GM18519 (cell line): Measurements from ENCODE around the gene S100A1.
A peak's percentile ranks its signal among the peaks of the same experiment; 100 is the strongest.
"Not testable (repeated sequence)": the region's sequence is repeated elsewhere in the genome, so short reads cannot be mapped to it uniquely, and the experiment has no call there.

Source experiments
- ATAC-seq: cut with Tn5 transposase; IDR thresholded peaks from one replicate; pipeline ENCODE4 v1.9.1; 2021; ENCODE audit warnings: mild to moderate bottlenecking, moderate library complexity; ENCODE audit not compliant: unreplicated experiment, low FRiP score

The S100A1 gene

DNA sequence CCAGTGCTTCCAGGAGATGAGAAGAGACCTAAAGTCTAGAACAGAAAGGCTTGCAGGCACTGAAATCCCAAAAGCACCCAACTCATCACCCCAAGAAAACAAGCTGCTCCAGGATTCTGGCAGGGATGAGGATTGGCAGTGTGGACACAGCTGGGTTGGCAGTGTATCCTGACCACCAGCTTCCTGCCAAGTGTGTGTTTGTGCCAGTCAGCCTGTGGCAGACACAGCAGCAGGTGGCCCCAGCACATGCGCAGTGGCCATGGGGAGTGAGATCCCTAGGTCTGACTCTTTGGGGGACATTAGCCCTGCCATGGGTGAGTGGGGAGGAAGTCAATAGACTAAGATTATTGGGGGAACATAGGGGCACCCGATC, 21.6 kb downstream of the S100A1 start:
- no peak for ATAC-seq

- no peak for ATAC-seq
Observed at GRCh38 chr1:153651771-153652170, 23.5 kb downstream of the S100A1 start.

DNA sequence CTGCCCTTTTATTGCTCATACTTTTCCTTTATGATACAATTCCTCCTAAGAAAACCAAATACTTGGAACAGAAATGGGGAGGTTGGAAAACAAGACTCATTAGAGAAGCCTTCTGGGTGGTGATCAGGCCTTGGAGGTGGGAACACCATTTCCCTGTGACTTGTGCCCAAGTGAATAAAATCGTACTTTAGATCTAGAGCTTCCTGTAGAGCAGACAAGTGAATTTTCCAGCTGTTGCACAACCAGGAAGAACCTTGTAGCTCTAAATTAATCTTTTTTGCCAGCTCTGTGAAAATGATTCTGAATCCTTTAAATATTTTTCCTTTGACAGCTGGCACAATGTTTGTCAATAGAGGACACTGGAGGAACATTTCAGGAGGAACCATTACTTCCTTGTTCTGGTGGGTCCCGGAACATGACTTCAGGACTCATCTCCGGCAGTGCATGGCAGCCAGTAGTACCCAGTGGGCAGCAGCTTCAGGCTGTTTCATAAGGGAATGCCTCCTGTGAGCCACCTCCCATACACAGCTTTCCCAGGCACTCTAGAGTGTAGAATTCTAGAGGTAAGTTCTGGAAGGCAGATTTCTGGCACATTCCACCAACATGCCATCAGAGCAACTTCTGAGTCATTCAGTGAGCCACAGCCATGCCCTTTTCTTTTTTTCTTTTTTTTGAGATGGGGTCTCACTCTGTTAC, 24.7 kb downstream of the S100A1 start:
- no peak for ATAC-seq

GRCh38 chr1:153655333-153655732, 27.1 kb downstream of the S100A1 start:
- no peak for ATAC-seq

- ATAC-seq, result peak; percentile 65
Observed at GRCh38 chr1:153658400-153659174, 30.4 kb downstream of the S100A1 start, which contains the start of gene SNAPIN. Gene SNAPIN (plus strand): TSS chr1:153658703. CDS start chr1:153658744, 41 bp downstream.

DNA sequence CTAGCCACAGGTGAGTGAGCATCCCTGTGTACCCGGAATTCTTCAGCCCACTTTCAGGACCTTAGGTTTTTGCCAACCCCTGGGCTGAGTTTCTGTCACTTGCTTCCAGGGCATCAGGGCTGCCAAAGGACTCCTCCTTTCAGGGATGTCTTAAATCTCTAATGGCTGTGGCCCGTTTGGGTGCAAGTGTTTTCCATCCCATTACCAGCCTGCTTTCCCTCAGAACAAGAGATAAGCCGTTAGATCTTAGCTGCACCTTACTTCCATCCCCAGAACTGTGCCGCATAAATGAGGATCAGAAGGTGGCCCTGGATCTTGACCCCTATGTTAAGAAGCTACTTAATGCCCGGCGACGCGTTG, 30.9 kb downstream of the S100A1 start:
- ATAC-seq, result no peak

GRCh38 chr1:153659656-153660055, 31.4 kb downstream of the S100A1 start:
- ATAC-seq, result no peak

GRCh38 chr1:153661111-153661708, 33.0 kb downstream of the S100A1 start:
- no peak for ATAC-seq

- ATAC-seq, result no peak
Observed at GRCh38 chr1:153662269-153662668, 34.0 kb downstream of the S100A1 start.

GRCh38 chr1:153663211-153663610, 35.0 kb downstream of the S100A1 start:
- ATAC-seq, result no peak

DNA sequence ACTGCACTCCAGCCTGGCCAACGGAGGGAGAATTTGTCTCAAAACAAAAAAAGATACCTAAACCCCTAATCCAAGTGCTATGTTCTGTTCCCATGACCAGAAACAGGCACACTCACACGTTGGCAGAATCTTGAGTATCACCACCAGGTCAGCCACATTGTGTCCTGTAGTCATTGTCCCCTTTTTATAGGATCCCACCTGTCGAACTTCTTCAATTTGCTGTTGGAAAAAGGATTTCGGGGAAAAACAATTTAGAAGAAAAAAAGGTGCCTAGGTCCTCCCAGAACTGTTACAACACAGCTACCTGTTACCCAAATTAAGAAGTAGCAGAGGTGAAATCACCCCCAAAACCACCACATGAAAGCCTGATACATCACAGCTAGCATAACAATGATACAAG, 39.2 kb downstream of the S100A1 start:
- no peak for ATAC-seq

DNA sequence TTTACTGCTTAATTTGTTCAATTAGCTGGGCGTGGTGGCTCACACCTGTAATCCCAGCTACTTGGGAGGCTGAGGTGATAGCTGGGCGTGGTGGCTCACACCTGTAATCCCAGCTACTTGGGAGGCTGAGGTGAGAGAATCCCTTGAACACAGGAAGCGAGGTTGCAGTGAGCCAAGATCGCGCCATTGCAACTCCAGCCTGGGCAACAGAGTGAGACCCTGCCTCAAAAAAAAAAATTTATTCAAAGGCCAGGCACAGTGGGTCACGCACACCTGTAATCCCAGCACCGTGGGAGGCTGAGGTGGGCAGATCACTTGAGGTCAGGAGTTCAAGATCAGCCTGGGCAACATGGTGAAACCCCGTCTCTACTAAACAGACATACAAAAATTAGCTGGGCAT, 40.4 kb downstream of the S100A1 start:
- ATAC-seq, result not testable (repeated sequence)

- ATAC-seq, result no peak
Observed at GRCh38 chr1:153669606-153670005, 41.4 kb downstream of the S100A1 start.

- ATAC-seq, result no peak
Observed at GRCh38 chr1:153670257-153670858, 42.1 kb downstream of the S100A1 start.

DNA sequence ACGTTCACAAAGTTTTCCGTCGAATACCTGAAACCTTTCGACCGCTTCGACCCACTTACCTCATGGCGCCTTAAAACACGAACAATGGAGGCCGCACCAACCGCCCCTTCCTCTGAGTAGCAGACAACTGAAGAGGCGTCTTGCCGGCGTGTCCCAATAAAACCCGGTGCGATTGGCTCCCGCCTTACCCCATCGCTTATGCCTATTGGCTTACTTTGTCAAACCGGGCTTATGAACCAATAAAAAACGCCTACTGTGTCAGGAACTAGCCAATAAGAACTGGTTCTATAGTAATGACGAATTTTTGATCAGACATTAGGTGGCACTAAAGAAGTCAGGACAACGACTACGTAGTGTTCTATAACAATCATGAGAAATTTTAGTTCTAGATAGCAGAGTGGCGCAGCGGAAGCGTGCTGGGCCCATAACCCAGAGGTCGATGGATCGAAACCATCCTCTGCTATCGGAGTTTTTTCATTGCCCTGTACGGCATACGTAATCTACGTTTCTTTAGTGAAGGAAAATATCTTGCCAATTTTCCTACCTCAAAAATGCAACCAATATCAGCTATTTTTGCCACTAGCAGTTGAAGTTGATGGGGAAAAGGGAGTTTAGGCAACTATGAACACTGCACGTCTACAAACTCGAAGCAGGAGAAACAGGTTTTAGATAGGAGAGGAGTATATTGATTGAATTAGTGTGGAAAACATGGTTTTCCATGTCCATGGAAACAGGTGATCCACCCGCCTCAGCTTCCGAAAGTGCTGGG, 42.8 kb downstream of the S100A1 start, which contains the start of gene ILF2:
ILF2 (minus strand) TSS at position 135 of the 769 bp plus-strand sequence; CDS start at position 64, 71 bp downstream.
- peak; percentile 92 for ATAC-seq

GRCh38 chr1:153671628-153672353, 43.6 kb downstream of the S100A1 start:
- peak; percentile 1 for ATAC-seq

- ATAC-seq, result no peak
Observed at GRCh38 chr1:153673511-153673910, 45.3 kb downstream of the S100A1 start.

DNA sequence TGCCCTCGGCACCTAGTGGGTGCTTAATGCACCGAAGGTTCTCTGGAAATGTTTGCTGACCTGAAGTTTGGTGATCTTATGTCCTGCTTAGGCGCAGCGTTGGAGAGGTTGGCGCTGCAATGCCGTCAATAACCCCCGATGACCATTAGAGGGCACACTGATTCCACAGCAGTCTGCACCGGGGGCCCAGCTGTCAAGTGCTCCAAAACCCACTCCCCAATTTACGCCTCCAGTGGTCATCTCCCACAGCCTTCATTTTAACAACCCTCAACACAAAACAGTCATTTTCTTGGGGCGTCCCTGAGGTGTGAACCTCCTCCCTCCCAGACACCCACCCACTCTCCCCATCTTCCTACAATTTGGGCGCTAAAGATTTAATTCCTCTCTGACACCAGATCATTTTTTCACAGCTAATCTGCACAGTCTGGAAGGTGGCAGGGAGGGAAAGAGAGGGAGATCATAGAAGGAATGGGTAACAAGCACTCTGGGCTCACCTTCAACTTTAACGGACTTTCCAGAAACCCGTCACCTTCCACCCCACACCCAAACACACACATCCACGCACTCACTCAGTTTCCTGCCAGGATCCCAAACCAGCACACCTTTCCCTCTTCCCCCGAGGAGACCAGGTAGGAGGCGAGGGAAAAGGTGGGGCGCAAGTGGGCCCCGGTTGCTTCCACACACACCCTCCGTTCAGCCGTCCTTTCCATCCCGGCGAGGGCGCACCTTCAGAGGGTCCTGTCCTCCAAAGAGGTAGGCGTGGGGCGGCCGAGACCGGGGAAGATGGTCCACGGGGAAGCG, 49.7 kb downstream of the S100A1 start:
- ATAC-seq, result no peak
